Immature natural killer cell (primary cell): ENCODE results near the gene TRIM73. TPM values are rescaled to one million over a fixed set of nuclear protein-coding genes. Genes with fewer than 3 reads are reported as not detected.
A peak's percentile ranks its signal among the peaks of the same experiment; 100 is the strongest.
"Not testable (repeated sequence)": the region's sequence is repeated elsewhere in the genome, so short reads cannot be mapped to it uniquely, and the experiment has no call there.

ENCODE experiments used
- DNase-seq, 3 donors: peaks; one replicate each; pipeline ENCODE4 v3.0.0; 2022; ENCODE audit warnings: mixed read lengths in 1 of 3
- H3K27ac Mint-ChIP-seq, 6 donors: one replicate each; pipeline ENCODE4 v1.8.0; 2020; ENCODE audit warnings: mixed read lengths in 6 of 6, mild to moderate bottlenecking in 5 of 6, inconsistent platforms in 4 of 6, moderate library complexity in 3 of 6
- H3K27me3 Mint-ChIP-seq, 3 donors: one replicate each; pipeline ENCODE4 v1.8.0; 2020 to 2021; ENCODE audit warnings: low read depth in 3 of 3, mild to moderate bottlenecking in 3 of 3, mixed read lengths in 3 of 3, moderate library complexity in 3 of 3, inconsistent platforms in 1 of 3
- H3K36me3 Mint-ChIP-seq, 3 donors: one replicate each; pipeline ENCODE4 v1.8.0; 2020; ENCODE audit warnings: mixed read lengths in 3 of 3, inconsistent platforms in 2 of 3, mild to moderate bottlenecking in 2 of 3
- H3K4me1 Mint-ChIP-seq, 2 donors: one replicate each; pipeline ENCODE4 v1.8.0; 2020; ENCODE audit warnings: inconsistent platforms in 2 of 2, mild to moderate bottlenecking in 2 of 2, mixed read lengths in 2 of 2, moderate library complexity in 1 of 2
- H3K4me3 Mint-ChIP-seq, 5 donors: one replicate each; pipeline ENCODE4 v1.8.0; 2020; ENCODE audit warnings: mild to moderate bottlenecking in 5 of 5, mixed read lengths in 5 of 5, inconsistent platforms in 3 of 5, moderate library complexity in 3 of 5
- H3K9me3 Mint-ChIP-seq, 6 donors: one replicate each; pipeline ENCODE4 v1.8.0; 2020; ENCODE audit warnings: mild to moderate bottlenecking in 6 of 6, mixed read lengths in 6 of 6, inconsistent platforms in 4 of 6, moderate library complexity in 3 of 6
- polyA plus RNA-seq, 3 donors: library from polyadenylated mRNA; unstranded; fragments of 300-500 nt; fragmentation: Illumina TruSeq; gene quantifications; one replicate each; pipeline ENCODE4 v1.2.3, GENCODE V29; 2021

The TRIM73 gene
- polyA plus RNA-seq, 3 donors from 2014 or later, result 0.20 to 3.6 (median 0.69) TPM

- not testable (repeated sequence) for H3K4me3 Mint-ChIP-seq, H3K27ac Mint-ChIP-seq, H3K36me3 Mint-ChIP-seq, DNase-seq, H3K9me3 Mint-ChIP-seq, H3K4me1 Mint-ChIP-seq, H3K27me3 Mint-ChIP-seq
Measured at GRCh38 chr7:75404663-75405062, 9.2 kb downstream of the TRIM73 start.

GRCh38 chr7:75409880-75410822 is 14.7 kb downstream of the TRIM73 start:
- Mint-ChIP-seq H3K27ac (peak overlapping the region in 3 of 6 donors; percentile 48 to 65 (median 58)), H3K4me3 (peak overlapping the region; percentile 57 to 75 (median 72))
- H3K9me3 Mint-ChIP-seq, H3K27me3 Mint-ChIP-seq, H3K36me3 Mint-ChIP-seq, H3K4me1 Mint-ChIP-seq: not testable (repeated sequence)
- DNase-seq, result peak; percentile 31 to 38 (median 37)

- not testable (repeated sequence) for H3K9me3 Mint-ChIP-seq, H3K36me3 Mint-ChIP-seq, H3K27ac Mint-ChIP-seq, DNase-seq, H3K4me1 Mint-ChIP-seq, H3K4me3 Mint-ChIP-seq, H3K27me3 Mint-ChIP-seq
Measured at GRCh38 chr7:75410823-75411173, 15.4 kb downstream of the TRIM73 start.

DNA sequence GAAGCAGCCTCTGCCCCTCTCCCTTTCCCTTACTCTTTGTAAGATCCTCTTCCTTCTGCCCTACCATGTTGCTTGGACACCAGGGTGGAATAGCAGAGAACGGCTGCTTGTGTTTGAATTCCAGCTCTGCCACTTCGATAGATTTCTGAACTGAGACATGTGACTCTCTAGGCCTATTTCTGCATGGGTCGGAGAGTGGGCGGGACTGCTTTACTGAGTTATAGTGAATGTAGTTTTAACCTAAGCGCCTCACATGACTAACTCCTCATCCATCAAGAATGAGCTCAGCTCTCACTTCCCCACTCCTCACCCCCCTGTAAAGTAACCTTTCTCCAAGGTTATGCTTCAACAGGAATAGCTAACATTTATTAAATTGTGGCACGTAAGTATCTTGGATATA is 18.8 kb downstream of the TRIM73 start:
- not testable (repeated sequence) for H3K36me3 Mint-ChIP-seq, H3K4me3 Mint-ChIP-seq, H3K9me3 Mint-ChIP-seq, H3K4me1 Mint-ChIP-seq, H3K27ac Mint-ChIP-seq, DNase-seq, H3K27me3 Mint-ChIP-seq

GRCh38 chr7:75414708-75415427 is 19.4 kb downstream of the TRIM73 start:
- DNase-seq, H3K36me3 Mint-ChIP-seq, H3K27ac Mint-ChIP-seq, H3K4me1 Mint-ChIP-seq, H3K9me3 Mint-ChIP-seq, H3K4me3 Mint-ChIP-seq, H3K27me3 Mint-ChIP-seq: not testable (repeated sequence)

- not testable (repeated sequence) for H3K27me3 Mint-ChIP-seq, DNase-seq, H3K36me3 Mint-ChIP-seq, H3K4me3 Mint-ChIP-seq, H3K4me1 Mint-ChIP-seq, H3K9me3 Mint-ChIP-seq
- H3K27ac Mint-ChIP-seq, result peak overlapping the region in 1 of 6 donors; percentile 17
Measured at GRCh38 chr7:75415428-75415817, 20.0 kb downstream of the TRIM73 start.

GRCh38 chr7:75415829-75416373 is 20.5 kb downstream of the TRIM73 start:
- not testable (repeated sequence) for DNase-seq, H3K4me3 Mint-ChIP-seq, H3K27ac Mint-ChIP-seq, H3K9me3 Mint-ChIP-seq, H3K4me1 Mint-ChIP-seq, H3K36me3 Mint-ChIP-seq, H3K27me3 Mint-ChIP-seq

- peaks cover 5 to 10% of the 10 kb centered on the region in 2 donors for H3K4me1 Mint-ChIP-seq
- not testable (repeated sequence) for H3K36me3 Mint-ChIP-seq, H3K27me3 Mint-ChIP-seq, H3K27ac Mint-ChIP-seq, DNase-seq, H3K9me3 Mint-ChIP-seq, H3K4me3 Mint-ChIP-seq
Measured at GRCh38 chr7:75416787-75417186, 21.4 kb downstream of the TRIM73 start.

- H3K27ac Mint-ChIP-seq, H3K27me3 Mint-ChIP-seq, H3K4me3 Mint-ChIP-seq, H3K9me3 Mint-ChIP-seq, H3K36me3 Mint-ChIP-seq, DNase-seq: not testable (repeated sequence)
- peaks cover 8 to 10% of the 10 kb centered on the region in 2 donors for H3K4me1 Mint-ChIP-seq
Measured at GRCh38 chr7:75418292-75418858, 22.9 kb downstream of the TRIM73 start.

DNA sequence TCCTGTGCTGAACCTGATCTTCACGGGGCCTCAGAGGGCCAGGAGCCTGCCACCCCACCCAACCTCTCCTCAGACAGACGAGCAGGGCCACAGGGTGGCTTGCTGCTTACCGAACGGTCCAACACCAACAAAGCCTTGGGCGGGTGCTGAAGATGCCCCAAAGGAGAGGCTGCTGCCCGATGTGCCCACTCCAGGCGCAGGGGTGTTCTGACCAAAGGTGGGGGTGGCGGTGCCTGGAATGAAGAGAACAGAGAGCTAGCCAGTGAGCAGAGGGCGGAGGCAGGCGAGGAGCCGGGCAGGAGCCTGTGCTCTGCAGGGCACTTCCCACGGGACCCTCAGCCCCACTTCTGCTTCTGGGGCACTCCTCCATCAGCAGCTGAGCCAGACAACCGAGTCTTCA is 23.8 kb downstream of the TRIM73 start:
- Mint-ChIP-seq H3K4me1 (peaks cover 10 to 12% of the 10 kb centered on the region in 2 donors), H3K27ac (peak overlapping the region in 1 of 6 donors; percentile 67)
- DNase-seq, H3K4me3 Mint-ChIP-seq, H3K36me3 Mint-ChIP-seq, H3K9me3 Mint-ChIP-seq, H3K27me3 Mint-ChIP-seq: not testable (repeated sequence)

DNA sequence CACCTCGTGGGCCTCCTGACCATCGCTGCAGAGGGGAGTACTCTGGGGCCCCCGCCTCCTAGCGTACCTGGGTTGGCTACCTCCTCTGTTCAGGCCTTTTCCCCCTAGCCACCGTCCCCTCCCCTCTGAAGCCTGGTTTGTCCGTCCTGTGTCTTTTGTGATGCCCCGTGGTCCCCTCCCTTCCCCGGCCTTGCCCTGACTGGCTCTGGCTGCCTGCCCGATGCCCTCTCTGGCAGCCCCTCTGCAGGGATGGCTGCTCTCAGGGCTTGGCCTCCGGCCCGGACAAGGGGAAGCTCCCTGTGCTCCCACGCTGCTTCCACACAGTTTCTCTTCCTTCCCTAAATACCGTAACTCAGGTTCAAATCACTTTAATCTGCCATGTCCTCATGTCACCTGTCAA is 24.3 kb downstream of the TRIM73 start:
- not testable (repeated sequence) for H3K27me3 Mint-ChIP-seq, H3K9me3 Mint-ChIP-seq, DNase-seq, H3K36me3 Mint-ChIP-seq, H3K4me3 Mint-ChIP-seq
- Mint-ChIP-seq H3K4me1 (peaks cover 10 to 14% of the 10 kb centered on the region in 2 donors), H3K27ac (peak overlapping the region in 2 of 6 donors; percentile 39 to 69)

- H3K4me3 Mint-ChIP-seq, H3K9me3 Mint-ChIP-seq, H3K36me3 Mint-ChIP-seq, DNase-seq, H3K27me3 Mint-ChIP-seq: not testable (repeated sequence)
- Mint-ChIP-seq H3K4me1 (peaks cover 10 to 14% of the 10 kb centered on the region in 2 donors), H3K27ac (peak overlapping the region; percentile 39 to 80 (median 68))
Measured at GRCh38 chr7:75420152-75420551, 24.7 kb downstream of the TRIM73 start.

DNA sequence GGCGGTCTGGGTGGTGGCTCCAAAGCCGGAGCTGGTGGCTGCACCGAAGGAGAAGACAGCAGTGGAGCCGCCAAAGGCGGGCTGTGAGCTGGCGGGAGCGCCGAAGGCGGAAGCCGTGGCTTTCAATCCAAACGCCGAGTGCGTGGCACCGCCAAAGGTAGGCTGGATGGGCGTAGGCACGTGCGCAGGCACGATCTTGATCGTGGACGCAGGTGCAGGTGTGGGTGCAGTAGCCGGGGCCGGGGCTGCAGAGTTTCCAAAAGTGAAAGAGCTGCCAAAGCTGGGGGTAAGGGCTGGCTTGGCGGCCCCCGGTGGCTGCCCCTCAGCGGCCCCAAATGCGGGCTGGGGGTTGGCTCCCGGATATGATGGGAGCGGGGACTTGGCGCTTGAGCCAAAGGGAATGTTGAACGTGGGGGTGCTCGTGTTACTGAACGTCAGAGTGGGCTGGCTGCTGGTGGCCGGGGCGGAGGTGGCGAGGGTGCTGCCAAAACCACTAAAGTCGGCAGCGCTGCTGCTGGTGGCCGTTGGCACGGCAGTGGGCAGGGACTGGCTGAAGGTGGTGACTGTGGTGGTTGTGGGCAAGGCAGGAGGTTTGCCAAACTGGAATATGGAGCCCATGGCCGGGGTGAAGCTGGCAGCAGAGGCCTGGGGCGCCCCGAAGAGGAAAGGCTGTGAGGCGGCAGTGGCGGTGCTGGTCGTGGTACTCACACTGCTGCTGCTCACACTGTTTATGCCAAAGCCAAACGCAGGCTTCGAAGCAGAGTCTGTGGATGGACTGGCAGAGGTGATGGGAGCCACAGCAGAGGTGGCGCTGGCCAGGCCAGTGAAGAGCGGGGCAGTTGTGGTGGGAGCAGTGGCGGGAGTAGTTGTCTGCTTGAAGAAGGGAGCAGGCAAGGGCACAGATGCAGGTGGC is 26.6 kb downstream of the TRIM73 start:
- Mint-ChIP-seq H3K4me3 (peak overlapping the region in 1 of 5 donors; percentile 49), H3K4me1 (peaks cover 10 to 14% of the 10 kb centered on the region in 2 donors), H3K27ac (peak overlapping the region in 2 of 6 donors; percentile 6 to 34)
- not testable (repeated sequence) for H3K27me3 Mint-ChIP-seq, H3K9me3 Mint-ChIP-seq, H3K36me3 Mint-ChIP-seq
- peak; percentile 60 to 68 (median 66) for DNase-seq
